ENCODE data around the gene TMEM82. TPM values are rescaled to one million over a fixed set of nuclear protein-coding genes. Genes with fewer than 3 reads are reported as not detected.

Gene TMEM82
- total and polyA plus RNA-seq, 2 of the 13 experiments (the other 11 are each of a cell fraction or from before 2014, with no cell fraction given), result 0.24 to 0.97 TPM

GRCh38 chr1:15749399-15750291, 7.3 kb downstream of the TMEM82 start (continued):
- TF ChIP-seq ZNF281 (CRISPR knock-in tag; IDR thresholded peaks at IDR 0.05; ENCODE audit: borderline replicate concordance) (peak; percentile 93), LRRFIP1 (CRISPR knock-in tag; conservative IDR thresholded peaks at IDR 0.05) (no peak), EHMT2 (IDR thresholded peaks at IDR 0.05; ENCODE audit: borderline replicate concordance, low read depth, low read length) (no peak), ZNF883 (CRISPR knock-in tag; IDR thresholded peaks at IDR 0.05; ENCODE audit: not compliant biosample characterization) (no peak), NKX3-1 (CRISPR knock-in tag; IDR thresholded peaks at IDR 0.05) (no peak), JUNB (CRISPR knock-in tag; IDR thresholded peaks at IDR 0.05; ENCODE audit: borderline replicate concordance) (no peak), REST (IDR thresholded peaks at IDR 0.05; ENCODE audit: borderline replicate concordance in 1 of 2, low read depth in 1 of 2, low read length in 2 of 2) (peak in 1 of 2 experiments; percentile 26; a peak in 3 of 4 replicates), ZNF580 (CRISPR knock-in tag; IDR thresholded peaks at IDR 0.05; ENCODE audit: borderline replicate concordance, low read depth) (no peak), MBNL3 (CRISPR knock-in tag; conservative IDR thresholded peaks at IDR 0.05) (no peak), STAT6 (CRISPR knock-in tag; IDR thresholded peaks at IDR 0.05; ENCODE audit: borderline replicate concordance) (no peak)
